ENCODE results near the gene MTURN.
A peak's percentile ranks its signal among the peaks of the same experiment; 100 is the strongest.

Gene MTURN

DNA sequence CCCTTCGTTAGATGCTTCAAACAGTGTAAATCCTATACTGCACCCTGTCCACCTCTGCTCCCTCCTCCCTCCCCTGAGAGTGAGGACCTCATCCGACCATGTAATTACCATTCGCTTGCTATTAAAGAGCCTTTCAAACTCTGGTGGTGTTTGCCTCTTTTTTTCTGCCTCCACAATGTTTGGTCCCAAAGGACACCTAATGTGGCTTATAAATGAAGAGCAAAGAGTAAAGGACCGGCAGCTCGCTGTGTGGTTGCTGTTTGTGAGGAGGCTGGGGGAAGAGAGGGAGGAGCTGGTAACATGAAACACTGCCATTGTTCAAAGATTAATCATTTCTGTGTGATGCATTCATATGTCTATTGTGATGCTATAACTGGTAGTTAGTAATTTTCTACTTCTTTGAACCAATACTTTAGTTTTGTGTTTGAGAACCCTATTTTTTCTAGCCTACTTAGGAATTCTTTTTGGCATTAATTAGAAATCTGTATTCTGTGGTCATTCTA lies 27.9 kb downstream of the MTURN start:
- DNase-seq = no peak

DNA sequence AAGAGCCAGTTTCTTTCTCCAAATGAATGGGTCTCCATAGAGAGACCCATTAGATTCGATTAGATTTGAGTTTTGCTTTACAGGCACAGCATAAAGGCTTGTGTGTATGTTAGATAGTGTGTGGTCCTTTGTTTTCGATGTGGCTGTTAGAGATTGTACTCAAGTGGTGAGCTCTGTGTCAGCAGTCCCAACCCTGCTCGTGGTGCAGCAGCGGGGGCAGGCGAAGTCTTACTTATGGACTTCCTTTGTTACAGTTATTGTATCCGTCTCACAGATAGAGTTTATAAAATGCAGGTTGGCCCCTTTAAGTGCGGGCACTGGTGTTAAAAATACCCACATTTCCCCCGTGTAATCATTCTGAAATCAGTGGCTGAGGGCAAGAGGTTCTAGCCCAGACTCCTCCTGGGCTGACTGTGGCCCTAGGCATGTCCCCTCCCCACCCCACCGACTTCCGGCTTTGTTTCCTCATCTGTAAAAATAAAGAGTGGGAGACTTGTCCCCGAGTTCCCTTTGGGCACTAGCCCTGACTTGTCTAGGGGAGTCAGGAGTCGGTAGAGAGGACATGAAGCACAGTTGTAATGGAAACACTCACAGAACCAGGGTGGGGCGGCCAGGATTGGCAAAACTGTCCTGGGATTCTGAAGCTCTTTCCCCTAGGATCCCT lies 28.6 kb downstream of the MTURN start:
- DNase-seq = no peak

- DNase-seq = no peak
These were observed 29.8 kb downstream of the MTURN start for GRCh38 chr7:30164567-30164966.

- no peak for DNase-seq
These were observed 30.8 kb downstream of the MTURN start for GRCh38 chr7:30165590-30165989.

DNA sequence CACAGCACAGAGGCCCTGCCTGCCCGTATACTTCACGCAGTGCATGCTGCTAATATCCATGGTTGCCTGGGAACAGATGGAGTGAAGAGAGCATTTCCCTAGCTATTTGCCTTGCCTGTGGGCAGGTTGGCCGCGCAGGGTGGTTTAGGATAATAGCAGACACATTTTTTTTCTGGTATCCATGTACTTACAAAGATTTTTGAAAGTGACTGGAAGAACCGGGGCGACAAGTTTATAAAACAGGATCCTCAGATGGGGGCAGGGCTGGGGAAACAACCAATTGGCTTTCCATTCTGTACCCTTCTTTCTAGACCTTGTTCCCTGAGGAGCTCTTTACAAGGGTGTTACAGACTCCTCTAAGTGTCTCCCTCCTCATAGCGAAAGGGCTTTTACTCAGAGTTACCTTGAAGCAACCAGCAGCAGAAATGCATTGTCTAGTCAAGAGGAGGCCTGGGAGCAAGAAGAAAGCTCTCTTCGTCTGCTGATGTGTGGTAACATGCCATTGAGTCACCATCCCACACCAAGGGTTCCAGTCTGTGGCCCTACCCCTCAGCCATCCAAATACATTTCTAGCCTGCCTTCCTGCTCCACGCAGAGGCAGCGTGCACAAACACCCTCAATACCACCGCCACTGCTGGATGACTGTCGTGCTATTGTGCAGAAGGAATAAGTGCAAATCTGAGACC lies 31.5 kb downstream of the MTURN start:
- peak; percentile 91 for DNase-seq

DNA sequence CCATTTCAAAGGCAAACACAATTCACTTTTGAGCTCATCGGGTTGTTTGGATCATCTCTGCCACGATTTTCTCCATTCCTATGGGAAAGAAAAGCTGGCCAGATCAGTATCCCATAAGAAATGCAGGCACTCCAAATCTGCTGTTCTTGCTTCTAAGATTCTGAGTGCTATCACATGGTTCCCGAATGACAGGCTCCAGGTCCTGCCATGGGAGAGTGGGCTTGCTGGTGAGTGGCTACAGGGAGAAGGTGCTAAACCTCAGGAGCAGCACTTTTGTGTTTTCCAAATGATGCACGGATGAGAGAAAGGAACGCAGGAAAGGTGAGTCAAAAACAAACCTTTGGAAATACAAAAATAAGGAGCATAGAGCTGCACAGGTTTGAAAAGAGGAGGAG lies 32.1 kb downstream of the MTURN start:
- DNase-seq = no peak

DNA sequence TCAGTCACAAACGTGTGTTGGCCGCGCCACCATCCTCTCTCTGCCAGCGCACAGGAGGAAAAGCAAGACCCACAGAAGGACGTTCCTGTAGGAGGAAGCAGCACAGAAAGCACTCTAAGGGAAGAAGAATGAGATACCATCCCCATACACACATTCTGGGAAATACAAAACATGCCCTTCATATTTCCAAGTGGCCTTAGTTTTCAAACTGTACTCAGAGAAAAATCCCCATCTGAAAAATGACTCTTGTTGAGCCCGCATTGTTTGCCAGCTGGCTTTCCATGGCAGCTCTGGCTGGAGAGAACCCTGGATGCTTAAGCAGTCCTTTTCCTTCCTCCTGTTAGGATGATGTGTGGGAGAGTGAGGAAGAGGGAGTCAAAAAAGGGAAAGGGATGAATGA lies 33.1 kb downstream of the MTURN start:
- no peak for DNase-seq

GRCh38 chr7:30168835-30169573 lies 34.2 kb downstream of the MTURN start:
- peak; percentile 81 for DNase-seq

DNA sequence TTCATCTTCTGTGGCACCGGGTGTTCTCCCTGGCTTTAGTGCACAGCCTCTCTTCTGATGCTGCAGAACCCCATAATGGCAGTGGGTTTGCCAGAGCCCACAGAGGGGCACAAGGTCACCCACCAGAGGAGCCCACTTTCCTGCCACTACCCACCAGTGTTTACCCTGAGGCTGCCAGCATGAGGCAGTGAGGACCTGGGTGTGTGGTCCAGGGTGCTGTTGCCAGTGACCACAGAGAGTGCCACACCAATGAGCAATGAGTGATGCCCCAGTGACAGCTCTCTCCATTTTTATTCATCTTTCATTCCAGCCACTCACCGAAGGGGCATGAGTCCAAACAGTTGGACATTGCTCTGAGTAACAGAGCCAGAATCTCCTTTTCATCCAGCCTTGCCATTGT lies 34.8 kb downstream of the MTURN start:
- DNase-seq = no peak

GRCh38 chr7:30170476-30171205 lies 35.9 kb downstream of the MTURN start:
- DNase-seq = no peak

- no peak for DNase-seq
These were observed 37.1 kb downstream of the MTURN start for GRCh38 chr7:30171766-30172447.

DNA sequence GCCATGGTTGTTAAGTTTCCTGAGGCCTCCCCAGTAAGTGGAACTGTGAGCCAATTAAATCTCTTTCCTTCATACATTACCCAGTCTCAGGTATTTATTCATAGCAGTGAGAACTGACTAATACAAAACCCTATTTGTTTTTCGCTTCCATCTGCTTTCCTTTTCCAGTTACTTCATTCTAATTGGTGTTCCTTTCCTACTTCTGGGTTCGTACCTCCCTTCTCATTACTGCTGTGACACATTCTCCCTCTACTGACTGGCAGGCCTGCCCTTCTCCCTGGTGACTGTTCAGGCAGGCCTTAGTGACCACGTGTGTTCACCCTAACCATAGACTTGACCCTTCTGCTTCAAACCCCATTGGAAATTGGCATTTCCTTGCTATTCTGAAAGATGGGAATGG lies 37.7 kb downstream of the MTURN start:
- DNase-seq = no peak

DNA sequence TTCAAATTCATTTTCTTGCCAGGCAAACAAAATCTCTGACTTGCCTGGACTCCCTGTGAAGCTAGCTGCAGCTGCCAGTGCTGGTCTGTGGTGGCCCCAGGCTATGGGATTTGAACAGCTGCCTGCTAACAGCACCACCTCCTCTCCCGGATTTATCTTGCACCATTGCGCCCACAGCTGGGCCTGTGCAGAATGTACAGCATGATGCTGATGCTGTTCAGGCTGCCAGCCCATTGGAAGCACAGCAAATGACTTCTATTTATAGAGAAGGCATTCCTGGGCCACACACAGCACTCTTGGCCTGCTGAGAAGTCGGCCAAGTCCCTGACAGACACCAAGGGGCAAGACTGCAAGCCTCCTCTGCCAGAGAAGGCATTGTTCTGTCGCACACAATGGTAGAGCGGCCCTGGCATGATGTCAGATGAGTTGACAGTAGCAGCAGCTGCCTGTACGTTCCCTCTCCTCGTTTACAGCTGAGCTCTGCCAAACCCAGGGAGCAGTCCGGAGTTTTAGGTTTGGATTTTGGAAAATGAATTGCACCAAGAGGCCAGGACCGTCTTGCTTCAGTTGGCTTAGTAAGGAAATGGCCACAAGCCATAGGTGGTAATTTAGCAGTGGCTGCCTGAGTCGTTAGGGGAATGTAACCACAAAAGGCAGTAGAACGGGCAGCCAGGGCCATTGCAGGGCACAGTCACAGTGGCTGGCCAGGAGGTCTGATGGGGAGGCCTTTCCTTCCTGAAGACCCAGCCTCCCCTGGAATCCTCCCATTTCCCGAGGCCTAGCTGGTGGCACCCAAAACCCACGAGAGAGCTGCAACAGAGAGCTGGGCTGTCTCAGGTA lies 38.5 kb downstream of the MTURN start:
- DNase-seq = peak; percentile 96

GRCh38 chr7:30175180-30175579 lies 40.4 kb downstream of the MTURN start:
- no peak for DNase-seq

DNA sequence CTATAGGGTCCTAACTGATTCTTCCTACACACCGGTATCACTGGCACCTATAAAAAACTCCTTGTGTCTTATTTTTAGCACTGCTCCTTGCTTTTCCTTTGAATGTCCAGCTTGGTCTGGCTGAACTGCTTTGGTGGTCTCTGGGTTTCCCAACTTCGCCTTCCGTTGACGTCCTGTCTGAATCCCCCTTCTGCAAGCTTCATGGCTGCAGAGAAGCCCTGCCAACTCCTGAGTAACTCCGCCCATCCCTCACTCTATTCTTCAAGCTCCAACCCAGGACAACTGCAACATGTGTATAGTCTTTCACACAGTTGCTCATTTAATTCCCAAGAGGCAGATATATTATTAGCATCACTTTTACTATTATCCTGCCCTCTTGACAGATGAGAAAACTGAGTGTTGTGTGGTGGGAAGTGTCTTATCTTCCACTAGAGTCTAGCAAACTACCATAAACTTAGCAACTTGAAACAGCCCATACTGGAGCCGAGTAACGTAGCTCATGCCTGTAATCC lies 40.9 kb downstream of the MTURN start:
- DNase-seq = no peak

DNA sequence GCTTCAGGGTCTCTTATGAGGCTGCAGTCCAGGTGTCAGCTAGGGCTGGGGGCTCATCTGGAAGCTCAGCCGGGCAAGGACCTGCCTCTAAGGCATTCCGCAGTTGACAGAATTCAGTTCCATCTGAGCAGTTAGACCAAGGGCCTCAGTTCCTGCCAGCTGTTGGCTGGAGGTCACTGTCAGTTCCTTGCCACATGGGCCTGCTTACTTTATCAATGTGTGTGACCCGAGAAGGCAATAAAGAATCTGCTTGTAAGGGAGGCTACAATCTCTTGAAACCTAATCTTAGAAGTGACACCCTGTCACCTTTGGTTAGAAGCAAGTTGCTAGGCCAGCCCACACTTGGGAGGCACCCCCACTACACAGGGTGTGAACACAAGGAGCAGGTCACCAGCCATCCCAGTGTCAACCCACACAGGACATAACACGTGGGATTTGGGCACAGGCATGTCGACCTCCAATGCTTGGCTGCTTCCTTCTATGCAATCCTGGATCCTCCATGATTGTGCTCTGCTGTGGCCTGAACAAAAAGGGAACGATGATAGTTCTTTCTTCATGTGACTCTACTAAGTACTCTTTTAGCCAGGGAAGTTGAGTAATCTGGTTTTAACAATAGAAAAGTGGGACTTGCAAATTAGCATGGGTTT lies 41.8 kb downstream of the MTURN start:
- DNase-seq = peak; percentile 18

- DNase-seq = peak; percentile 43
These were observed 42.4 kb downstream of the MTURN start for GRCh38 chr7:30177186-30177585.

GRCh38 chr7:30177965-30178364 lies 43.2 kb downstream of the MTURN start:
- DNase-seq = no peak

- peak; percentile 18 for DNase-seq
These were observed 44.1 kb downstream of the MTURN start for GRCh38 chr7:30178748-30179436.

- DNase-seq = no peak
These were observed 45.9 kb downstream of the MTURN start for GRCh38 chr7:30180718-30181117.

All from islet precursor cell (in vitro differentiated cells).